NCI-H345 (cell line): ENCODE results near the gene LRRC8D.

Experiments used
- DNase-seq: peaks from one replicate; lab custom pipeline; 2025; lab: John Stamatoyannopoulos, UW

LRRC8D gene

DNA sequence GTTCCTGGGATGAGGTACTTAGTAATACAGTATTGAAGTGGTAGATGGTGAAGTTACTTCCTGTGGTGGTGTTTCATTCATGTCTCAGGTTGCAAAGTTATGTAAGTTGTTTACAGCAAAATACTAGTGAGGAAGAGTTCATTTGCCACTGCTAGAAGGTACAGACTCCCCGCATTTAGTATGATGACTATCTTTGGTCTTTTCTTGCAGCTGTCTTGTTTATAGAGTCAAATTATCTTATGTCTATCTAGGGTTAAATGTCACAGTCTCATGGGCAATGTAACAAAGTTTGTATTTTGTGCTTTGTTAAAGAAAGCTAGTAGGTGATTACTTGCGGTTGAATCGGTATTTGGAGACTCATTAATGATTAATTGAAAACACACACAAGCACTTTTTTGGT lies 50.2 kb downstream of the LRRC8D start:
- no peak for DNase-seq

DNA sequence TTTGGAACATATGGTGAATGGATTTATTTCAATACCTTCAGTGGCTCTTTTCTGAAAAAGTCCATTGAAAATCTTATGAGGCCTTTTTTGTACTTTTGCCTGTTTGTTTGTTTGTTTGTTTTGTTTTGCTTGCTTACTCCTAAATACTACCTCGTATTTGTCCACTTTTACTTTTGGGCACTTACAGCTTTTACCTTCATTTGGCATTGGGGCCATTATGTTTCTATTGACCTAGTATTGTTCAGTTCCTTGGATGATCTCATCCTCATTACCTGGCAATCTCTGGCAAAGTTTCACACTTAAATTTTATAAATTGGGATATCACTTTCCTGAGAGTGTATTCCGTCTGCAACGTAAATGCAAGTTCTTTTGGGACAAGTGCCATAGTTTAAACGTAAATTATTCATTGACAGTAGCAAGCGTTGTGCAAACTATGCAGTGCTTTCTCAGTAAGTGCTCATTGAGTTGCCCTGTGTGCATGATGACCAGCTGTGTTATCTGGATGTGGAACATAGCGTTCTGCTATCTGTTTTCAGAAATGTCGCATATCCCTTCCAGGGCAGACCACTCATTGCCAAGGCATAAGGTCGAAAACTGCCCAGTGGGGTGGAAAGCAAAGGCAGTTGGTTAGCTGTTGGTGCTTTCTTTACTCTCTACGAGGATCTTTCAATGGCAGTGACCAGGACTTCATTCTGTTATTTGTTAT lies 51.1 kb downstream of the LRRC8D start:
- DNase-seq: no peak

DNA sequence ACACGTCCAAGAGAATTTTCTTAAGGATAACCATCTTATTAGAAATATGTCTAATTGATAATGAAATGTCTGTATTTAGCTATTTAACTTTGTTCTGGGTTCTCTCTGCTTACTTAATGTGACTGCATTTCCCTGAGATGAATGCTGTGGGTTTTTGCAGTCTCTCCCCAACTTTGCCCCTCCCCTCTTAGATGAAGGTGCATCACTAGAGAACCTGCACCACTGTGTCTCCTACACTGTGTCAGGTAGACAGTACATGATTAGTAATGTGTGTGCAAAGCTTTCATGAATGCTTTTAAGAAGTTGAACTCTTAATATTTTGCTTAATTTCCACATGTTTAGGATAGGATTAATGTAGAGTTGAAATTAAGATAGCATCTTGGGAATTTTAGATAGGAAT lies 51.7 kb downstream of the LRRC8D start:
- no peak for DNase-seq

DNA sequence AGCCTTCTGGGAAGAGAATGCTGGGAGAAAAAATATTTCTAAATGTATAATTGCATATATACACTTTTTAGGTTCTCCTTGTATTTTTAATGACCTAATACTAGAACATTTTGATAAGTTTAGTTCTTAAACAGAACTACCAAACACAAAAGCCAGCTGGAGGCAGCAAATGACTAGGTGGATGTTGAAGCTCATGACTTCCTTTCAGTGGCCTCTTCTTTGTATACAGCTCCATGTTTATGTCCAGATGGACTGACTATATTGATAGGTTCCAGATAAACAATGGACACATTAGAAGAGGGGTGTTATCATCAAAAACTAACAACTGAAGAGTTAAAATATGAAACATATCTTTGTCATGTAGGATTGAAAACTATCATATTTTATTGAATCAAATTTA lies 52.5 kb downstream of the LRRC8D start:
- no peak for DNase-seq

DNA sequence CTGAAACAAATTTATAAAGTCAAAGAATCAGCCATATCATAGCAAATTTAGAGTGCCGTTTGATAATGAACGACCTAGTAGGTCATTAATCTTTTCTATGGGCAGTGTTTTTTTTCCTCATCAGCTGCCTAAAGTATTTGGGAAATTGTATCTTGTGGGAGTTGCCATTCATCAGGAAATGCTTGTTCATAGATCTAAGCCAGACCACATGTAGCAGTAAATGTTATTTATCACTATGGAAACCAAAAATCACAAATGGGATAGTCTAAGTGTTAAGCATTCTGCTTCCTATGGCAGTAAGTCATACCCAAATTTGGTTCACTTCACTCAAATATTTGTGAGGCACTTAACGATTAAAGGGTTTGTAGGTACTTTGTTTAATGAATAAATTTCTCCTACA lies 52.9 kb downstream of the LRRC8D start:
- no peak for DNase-seq

DNA sequence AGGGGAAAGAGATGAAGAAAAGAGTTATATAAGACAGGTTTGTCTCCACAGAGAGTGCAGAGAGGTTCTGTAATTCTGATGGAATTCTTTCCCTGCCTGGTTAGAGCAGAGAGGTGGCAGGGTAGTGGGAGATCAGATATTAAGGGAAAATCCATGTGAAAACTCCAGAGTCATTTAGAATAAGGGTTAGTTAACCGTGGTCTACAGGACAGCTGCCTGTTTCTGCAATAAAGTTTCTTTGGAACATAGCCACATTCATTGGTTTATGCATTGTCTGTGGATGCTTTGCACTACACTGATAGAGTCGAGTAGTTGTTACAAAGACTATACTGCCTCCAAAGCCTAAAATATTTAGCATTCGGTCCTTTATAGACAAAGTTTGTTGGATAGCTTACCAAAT lies 55.6 kb downstream of the LRRC8D start:
- DNase-seq: no peak

DNA sequence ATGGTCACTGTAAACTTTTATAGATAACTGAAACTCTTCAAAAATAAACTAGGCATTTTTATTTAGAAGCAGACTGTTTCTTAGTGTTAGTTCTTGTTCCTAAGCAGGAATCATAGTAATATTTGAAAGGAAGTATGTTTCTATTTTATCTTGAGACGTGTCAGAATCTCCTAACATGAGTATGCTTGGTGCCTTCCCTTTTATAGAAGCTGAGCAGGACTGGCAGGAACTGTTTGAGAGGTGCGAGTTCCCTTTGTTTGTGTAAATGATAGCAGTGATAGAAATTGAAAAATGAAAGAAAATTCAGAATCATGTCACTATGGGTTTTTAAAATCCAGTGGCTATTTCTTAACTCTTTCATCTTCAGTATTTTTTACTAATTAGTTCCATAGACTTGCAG lies 56.9 kb downstream of the LRRC8D start:
- no peak for DNase-seq

DNA sequence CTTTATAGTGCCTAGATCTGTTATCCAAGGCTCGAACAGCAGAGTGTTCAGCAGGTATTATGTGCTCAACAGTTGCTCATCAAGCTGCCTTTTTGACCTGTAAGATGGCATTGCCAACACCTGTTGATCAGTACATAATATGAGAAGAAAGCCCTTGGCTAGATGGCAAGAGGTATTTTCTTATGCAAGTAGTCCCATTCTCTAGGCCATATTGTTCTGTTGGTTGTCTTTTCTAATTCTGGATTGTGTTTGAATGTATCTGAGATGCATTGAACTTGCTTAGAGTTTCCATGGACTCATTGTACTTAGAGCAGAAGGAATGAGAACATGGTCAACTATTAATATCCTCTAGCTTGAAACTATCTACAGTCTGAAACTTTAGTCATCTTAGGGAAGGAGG lies 57.4 kb downstream of the LRRC8D start:
- DNase-seq: no peak

DNA sequence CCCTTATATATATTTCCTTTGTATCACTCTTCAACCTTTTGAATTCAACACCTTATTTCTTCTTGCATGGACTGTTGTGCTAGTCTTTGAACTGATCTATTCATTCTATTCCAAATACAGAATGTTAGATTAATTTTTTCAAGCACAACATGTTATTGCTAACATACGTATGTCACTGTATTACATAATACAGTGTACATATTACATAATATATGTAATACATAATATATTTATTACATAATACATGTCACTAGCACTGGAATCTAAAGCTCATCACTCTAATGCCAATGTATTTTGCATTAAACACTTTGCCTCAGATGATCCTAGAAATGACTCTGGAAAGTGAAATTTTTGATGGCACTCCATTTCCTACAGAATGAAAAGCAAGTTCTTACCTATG lies 59.8 kb downstream of the LRRC8D start:
- no peak for DNase-seq

DNA sequence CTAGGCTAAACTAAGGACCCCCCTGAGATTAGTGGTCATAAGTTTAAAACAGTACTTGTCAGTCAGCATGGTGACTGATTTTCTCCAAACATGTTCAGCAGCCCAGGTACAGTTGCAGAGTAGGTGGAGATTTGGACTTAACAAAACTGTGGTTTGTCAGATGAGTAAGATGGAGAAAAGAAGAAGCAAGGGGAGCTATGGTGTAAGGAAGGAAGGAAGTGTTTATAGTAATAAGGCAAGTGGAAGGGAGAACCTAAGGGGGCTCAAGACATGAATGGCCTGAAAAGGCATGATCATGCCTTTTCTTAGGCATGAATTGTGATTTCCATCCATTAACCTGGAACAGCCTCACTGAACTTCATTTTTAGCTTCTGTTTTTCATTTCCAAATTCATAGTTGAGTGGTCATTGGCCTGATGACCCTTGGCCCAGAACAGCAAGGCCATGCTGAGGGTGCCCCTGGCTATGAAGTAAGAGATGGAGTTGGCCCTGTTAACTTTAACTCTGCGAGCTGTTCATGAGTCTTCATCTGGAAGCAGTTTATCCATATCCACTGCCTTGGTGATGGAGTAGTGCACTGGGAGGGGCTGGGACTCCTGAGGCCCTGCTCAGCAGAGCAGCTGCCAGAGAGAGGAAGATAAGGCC lies 60.7 kb downstream of the LRRC8D start:
- DNase-seq: no peak

DNA sequence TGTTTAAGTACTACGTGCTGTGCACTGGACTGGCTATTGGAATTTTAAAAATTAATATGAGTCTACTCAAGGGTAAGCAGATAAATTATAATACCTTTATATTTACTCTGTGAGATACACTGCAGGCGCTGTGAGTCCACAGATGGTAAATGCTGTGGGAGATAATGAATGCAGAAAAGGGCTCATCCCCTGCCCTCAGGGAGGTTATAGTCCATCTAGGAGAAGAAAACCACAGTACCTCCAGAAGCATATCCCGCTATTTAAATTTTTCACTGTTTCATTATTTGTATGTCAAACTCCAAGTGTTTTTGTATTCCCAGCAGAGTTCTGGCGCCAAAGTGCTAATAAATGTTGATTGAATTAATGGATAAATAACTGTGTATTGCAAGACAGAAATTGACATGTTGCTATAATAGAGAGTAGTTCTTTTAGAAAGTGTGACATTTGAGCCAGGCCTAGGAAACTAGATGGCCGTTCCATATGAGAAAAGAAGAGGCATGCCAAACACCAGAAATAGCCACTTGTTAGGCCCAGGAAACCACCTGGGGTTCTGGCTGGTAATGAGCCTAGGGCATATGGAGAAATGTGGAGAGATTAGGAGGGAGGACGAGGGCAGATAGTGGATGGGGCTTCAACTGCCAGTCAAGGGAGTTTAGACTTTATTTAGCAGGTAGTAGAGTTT lies 61.7 kb downstream of the LRRC8D start:
- DNase-seq: no peak

DNA sequence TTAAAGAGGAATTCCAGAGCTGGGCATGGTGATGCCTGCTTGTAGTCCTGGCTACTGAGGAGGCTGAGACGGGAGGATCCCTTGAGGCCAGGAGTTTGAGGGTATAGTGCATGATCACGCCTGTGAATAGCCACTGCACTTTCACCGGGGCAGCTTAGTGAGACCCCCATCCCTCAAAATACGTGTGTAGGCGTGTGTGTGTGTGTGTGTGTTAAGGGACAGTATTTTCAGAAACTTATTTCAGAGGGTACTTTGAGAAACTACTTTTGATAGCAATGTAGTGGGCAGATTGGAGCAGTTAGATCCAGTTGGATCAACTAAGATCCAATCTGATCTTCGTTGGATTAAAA lies 62.2 kb downstream of the LRRC8D start:
- no peak for DNase-seq

DNA sequence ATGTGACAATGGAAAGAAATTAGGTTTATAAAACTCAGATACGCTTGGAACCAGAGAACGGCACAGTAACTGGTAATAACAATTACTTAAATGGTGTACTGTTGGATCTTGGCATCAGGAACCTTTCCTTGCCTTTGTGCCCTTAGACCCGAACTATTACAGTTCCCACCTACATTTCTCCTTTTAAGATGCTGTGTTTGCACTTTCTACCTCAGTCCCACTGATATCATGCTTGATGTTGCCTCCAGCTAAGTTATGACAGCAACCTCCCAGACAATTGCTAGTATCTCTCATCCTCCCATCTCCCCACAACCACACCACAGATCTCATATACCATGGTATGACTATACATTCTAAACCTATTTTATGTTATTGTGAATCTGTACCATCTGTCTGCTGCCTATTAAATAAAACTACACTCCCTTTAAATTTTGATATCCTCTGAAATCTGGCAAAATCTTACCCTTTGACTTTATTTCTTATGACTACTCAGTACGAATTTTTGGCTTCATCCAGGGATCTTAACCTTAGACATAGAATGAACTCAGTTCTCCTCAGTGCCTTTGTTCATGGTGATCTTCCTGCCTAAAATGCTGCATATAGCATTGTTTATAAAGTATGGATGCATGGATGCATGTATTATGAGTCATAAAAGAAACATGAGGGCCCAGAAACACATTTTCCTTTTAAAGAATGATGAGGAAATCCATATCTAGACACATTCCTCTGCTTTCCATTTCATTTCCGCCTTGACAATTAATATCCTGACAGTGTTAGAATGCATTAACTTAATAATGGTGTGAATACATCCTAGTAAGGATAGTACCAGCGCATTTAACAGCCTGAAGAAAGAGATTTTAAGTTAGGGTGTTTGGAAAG lies 64.1 kb downstream of the LRRC8D start:
- no peak for DNase-seq

DNA sequence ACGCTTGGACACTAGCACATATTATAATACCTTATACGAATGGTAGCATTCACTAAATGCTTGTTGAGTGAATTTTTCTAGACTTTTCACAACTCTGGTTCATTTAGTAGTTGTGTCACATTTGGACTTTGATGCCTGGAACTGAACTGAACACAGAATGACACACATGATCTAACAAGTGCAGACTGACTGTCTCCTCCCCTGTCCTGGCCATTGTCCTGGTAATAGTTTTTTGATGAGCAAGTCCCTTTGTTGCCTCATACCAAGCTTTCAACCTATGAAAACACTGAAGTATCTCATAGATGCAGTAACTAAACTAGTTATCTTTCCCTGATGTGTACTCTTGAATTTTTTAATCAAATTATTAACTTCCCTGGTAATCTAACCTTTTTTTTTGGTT lies 66.4 kb downstream of the LRRC8D start:
- DNase-seq: no peak

DNA sequence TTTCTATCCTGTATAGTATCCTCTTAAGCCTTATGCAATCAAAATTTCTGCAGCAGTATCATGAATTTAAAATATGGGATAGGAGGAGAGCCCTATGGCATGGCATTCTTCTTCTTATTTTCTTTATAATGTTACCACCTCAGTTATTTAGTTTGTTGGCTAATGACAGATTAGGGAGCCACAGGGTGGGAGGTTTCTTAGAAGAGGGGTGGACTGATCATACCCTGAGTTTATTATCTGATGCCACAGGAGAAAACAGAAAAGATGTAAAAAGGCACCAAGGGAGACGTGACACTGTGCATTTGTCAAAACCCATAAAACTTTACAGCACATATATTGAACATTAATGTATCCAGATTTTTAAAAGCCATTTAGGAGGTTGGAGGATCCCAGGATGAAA lies 66.9 kb downstream of the LRRC8D start:
- DNase-seq: no peak

DNA sequence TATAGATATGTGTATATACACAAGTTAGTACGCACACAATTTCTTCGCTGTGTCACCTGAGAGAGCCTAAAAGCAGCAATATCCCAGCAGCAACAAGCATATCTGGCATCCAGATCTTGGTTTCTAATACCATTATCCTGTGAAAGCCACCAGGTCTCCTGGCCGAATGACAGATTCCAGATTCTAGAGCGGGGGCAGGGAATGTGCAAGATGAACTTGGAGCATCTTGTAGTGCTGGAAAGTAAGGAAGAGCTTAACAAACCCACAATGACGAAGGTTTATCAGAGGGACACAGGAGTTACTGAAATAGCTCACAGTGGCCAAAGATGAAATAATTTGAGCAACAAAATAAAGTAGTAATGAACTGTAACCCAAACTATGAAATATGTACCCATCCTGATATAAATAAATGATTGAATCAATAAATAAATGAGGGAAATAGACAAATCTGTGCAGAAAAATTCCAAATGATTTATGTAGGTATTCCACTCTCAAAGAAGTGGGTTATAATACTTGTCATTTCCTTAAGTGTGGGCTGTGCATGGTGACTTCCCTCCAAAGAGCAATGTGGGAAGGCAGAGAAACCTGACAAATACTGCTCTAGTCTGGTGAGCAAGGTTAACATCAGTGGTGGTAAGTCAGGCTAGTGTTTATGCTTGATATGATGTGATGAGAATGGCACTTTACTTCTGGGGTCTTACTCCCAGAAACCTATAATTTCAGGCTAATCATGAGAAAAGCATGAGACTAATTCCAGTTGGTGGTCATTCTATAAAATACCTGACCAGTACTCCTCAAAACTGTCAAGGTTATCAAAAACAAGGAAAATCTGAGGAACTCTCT lies 67.9 kb downstream of the LRRC8D start:
- DNase-seq: no peak

DNA sequence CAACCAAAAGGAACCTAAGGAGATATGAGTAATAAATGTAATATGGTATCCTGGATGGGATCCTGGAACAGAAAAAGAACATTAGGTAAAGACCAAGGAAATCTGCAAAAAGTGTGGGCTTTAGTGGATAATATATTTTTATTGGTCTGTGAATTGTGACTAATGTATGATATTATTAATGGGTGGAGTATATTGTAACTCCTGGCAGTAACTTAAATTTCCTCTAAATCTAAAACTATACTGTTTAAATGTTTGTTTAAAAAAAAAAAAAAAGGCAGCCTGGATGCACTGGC lies 68.4 kb downstream of the LRRC8D start:
- DNase-seq: no peak

DNA sequence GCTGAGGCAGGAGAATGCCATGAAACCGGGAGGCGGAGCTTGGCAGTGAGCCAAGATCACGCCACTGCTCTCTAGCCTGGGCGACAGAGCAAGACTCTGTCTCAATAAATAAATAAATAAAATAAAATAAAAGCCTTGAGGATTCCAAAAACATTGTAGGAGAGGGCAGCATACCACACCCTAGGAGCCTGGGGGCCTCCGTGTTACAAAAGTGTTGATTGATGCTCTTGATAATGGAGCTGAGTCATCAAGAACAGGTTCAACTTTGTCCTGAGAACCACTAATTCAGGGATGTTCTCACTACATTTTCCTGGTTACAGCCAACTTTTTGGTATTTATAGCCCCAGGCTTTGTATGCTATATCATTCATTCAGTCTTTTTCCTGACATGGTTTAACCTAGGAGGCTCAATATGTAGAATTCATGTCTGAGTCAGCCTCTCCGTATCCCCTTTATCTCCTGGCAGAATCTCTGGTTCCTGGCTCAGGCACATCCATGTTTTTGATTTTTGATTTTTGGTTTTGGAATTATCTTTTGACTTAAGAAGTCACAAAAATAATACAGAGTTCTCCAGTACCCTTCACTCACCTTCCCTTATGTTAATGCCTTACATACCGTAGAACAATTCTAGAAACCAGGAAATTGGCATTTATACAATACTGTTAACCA lies 69.4 kb downstream of the LRRC8D start:
- no peak for DNase-seq

DNA sequence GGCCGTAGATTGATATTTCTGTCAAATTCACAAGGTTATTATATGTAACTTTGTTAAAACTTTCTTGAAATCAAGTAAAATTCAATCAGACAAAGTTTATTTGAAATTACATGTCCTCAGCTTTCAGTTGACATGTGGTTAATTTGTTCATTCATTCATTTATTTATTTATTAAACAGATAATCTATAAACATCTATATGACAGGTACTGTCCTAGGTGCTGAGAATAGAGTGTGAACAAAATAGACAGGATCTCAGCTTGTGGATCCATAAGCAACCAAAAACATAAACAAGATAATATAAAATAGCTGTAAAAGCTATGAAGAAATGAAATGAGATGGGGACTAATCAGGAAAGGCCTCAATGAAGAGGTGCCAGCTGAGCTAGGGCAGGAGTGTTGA lies 72.0 kb downstream of the LRRC8D start:
- DNase-seq: no peak

DNA sequence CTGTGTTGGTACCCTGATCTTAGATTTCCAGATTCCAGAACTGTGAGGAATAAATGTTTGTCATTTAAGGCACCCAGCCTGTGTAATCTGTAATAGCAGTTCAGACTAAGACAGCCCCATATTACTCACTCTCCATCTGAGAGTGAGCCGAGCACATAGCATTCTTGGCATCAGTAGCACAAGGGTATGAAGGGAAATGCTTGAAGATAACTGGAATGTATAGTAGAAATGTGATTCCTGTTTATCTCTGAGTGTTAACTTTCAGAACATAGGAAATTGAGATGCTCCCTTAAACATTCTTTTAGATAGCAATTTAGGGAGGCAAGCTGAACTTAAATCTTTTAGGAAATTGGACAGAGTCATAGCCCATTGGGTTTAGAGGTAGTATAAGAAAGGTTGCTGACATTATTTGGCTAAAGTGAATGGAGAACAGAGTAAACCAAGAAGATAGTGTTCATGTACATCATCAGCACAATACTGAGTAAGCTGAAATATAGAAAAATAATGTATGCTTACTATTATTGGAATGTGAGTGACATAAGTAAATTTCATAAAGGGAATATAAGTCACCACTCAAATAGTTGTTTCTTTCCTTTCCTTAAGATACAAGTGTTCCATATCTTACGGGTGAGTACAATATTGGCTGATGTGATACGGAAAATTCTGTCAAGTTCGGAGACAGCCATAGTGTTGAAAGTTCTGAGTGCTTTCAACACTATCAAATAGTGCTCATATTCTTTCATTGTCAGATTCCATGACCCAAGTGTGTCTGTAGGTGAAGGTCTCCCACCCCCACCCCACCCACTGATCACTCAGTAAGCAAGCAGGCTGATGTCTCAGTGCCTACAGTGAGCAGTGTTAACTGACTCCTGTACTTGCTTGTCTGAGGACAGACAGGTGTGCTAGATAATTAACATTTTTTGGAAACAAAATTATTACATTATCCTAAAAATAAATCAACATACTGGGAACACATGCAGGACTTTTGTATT lies 73.7 kb downstream of the LRRC8D start:
- no peak for DNase-seq
